Measurements from ENCODE around the gene BABAM1. TPM values are rescaled to one million over a fixed set of nuclear protein-coding genes. Genes with fewer than 3 reads are reported as not detected.
A peak's percentile ranks its signal among the peaks of the same experiment; 100 is the strongest.

Gene BABAM1
- polyA plus RNA-seq, 3 donors: 76.9 to 106 (median 90.3) TPM

DNA sequence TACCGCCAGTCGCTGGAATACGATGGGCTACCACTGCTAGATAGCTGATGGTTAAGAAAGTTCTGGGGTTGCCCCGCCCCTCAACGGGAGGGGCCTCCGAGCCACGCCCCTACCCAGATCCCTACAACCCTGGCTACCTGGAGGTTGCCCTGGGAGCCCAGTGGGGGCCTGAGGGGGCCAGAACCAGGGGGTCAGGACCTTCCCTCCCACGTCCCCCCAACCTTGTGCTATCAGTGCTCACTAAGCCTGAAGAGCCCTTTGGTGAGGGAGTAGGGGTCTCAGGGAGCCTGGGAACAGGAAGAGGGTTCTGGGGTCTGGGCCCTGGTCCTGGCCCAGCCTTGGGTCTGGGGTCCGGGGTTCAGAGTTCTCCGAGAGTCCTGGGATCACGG, 32.3 kb upstream of the BABAM1 start:
- 4% methylated on average over 3 of the region's 11 CpGs for WGBS (ENCODE audit: insufficient coverage)
- peaks cover 15% of the 10 kb centered on the region for H4K20me1 ChIP-seq (ENCODE audit: insufficient read depth, low read length)
- H3K36me3 Mint-ChIP-seq: peaks cover 15 to 37% of the 10 kb centered on the region in 2 donors
- H3K4me3 Mint-ChIP-seq: peak overlapping the region; percentile 74 to 79
- peaks cover 0 to 4% (median 1%) of the 10 kb centered on the region in 3 donors for H3K27me3 Mint-ChIP-seq (ENCODE audit: low read depth in 3 of 3)
- peak overlapping the region; percentile 58 for H3K9ac ChIP-seq (ENCODE audit: insufficient read depth, low read length, poor library complexity, severe bottlenecking)
- H3K9me3 ChIP-seq (replicated peaks in 1 of 2; ENCODE audit: control insufficient read depth in 1 of 2, insufficient read depth in 1 of 2, low read length in 2 of 2): no peaks in the 10 kb centered on the region
- H3K27ac ChIP-seq (ENCODE audit: low read depth in 1 of 2, low read length in 2 of 2): no peak overlapping the region
- peaks cover 14% of the 10 kb centered on the region for H3K4me1 Mint-ChIP-seq
- peak overlapping the region; percentile 47 to 81 (median 55) for H3K4me3 ChIP-seq (replicated peaks in 1 of 3; ENCODE audit: low read depth in 2 of 3, low read length in 3 of 3)
- no peak overlapping the region for H3K27ac Mint-ChIP-seq
- peaks cover 8% of the 10 kb centered on the region for H3K79me2 ChIP-seq (ENCODE audit: insufficient read depth, low read length)
- H3K36me3 ChIP-seq (replicated peaks in 1 of 2; ENCODE audit: control insufficient read depth in 1 of 2, insufficient read depth in 2 of 2, low read length in 2 of 2): peaks cover 3 to 30% of the 10 kb centered on the region in 2 donors
- no peaks in the 10 kb centered on the region for H3K27me3 ChIP-seq (ENCODE audit: control insufficient read depth in 2 of 2, insufficient read depth in 2 of 2, low read length in 2 of 2)
- peak overlapping the region; percentile 99 for H3K4me2 ChIP-seq (replicated peaks; ENCODE audit: extremely low read depth, low read length, poor library complexity, severe bottlenecking)
- DNase-seq: peak in 1 of 3 donors; percentile 43
- peak overlapping the region; percentile 82 for H2AFZ ChIP-seq (ENCODE audit: insufficient read depth, low read depth, low read length, poor library complexity, severe bottlenecking)
- peaks cover 14 to 24% of the 10 kb centered on the region in 2 donors for H3K4me1 ChIP-seq (ENCODE audit: control insufficient read depth in 1 of 2, insufficient read depth in 2 of 2, low read length in 2 of 2)
- no peak for TF ChIP-seq CTCF (IDR thresholded peaks at IDR 0.05)
- intact Hi-C loops (cut with micrococcal nuclease): loop anchor here in 1 of 2 donors (5.0 kb wide), 1 partner anchor 33 kb away; no protein-coding TSS in a partner anchor
- peaks cover 0 to 1% (median 0%) of the 10 kb centered on the region in 7 donors for H3K9me3 Mint-ChIP-seq

- H2AFZ ChIP-seq (ENCODE audit: insufficient read depth, low read depth, low read length, poor library complexity, severe bottlenecking): peak overlapping the region; percentile 82
- H3K27ac ChIP-seq (ENCODE audit: low read depth in 1 of 2, low read length in 2 of 2): no peak overlapping the region
- peaks cover 0 to 4% (median 1%) of the 10 kb centered on the region in 3 donors for H3K27me3 Mint-ChIP-seq (ENCODE audit: low read depth in 3 of 3)
- peaks cover 14 to 24% of the 10 kb centered on the region in 2 donors for H3K4me1 ChIP-seq (ENCODE audit: control insufficient read depth in 1 of 2, insufficient read depth in 2 of 2, low read length in 2 of 2)
- H3K4me1 Mint-ChIP-seq: peaks cover 14% of the 10 kb centered on the region
- peaks cover 8% of the 10 kb centered on the region for H3K79me2 ChIP-seq (ENCODE audit: insufficient read depth, low read length)
- H3K27me3 ChIP-seq (ENCODE audit: control insufficient read depth in 2 of 2, insufficient read depth in 2 of 2, low read length in 2 of 2): no peaks in the 10 kb centered on the region
- H3K9me3 Mint-ChIP-seq: peaks cover 0 to 1% (median 0%) of the 10 kb centered on the region in 7 donors
- H3K27ac Mint-ChIP-seq: no peak overlapping the region
- peak overlapping the region; percentile 58 for H3K9ac ChIP-seq (ENCODE audit: insufficient read depth, low read length, poor library complexity, severe bottlenecking)
- DNase-seq: peak; percentile 71 to 77 (median 75)
- peaks cover 0 to 24% of the 10 kb centered on the region in 2 donors for H3K36me3 ChIP-seq (replicated peaks in 1 of 2; ENCODE audit: control insufficient read depth in 1 of 2, insufficient read depth in 2 of 2, low read length in 2 of 2)
- TF ChIP-seq CTCF (IDR thresholded peaks at IDR 0.05): peak; percentile 55
- H3K4me2 ChIP-seq (replicated peaks; ENCODE audit: extremely low read depth, low read length, poor library complexity, severe bottlenecking): peak overlapping the region; percentile 99
- peak overlapping the region; percentile 47 to 81 (median 55) for H3K4me3 ChIP-seq (replicated peaks in 1 of 3; ENCODE audit: low read depth in 2 of 3, low read length in 3 of 3)
- H4K20me1 ChIP-seq (ENCODE audit: insufficient read depth, low read length): peaks cover 17% of the 10 kb centered on the region
- H3K36me3 Mint-ChIP-seq: peaks cover 15 to 31% of the 10 kb centered on the region in 2 donors
- WGBS (ENCODE audit: insufficient coverage): under 1% methylated on average over 72 of the region's 80 CpGs
- H3K4me3 Mint-ChIP-seq: peak overlapping the region; percentile 74 to 79
- intact Hi-C loops (cut with micrococcal nuclease): loop anchor here in 1 of 2 donors (5.0 kb wide), 1 partner anchor 33 kb away; no protein-coding TSS in a partner anchor
- no peaks in the 10 kb centered on the region for H3K9me3 ChIP-seq (replicated peaks in 1 of 2; ENCODE audit: control insufficient read depth in 1 of 2, insufficient read depth in 1 of 2, low read length in 2 of 2)
Measured at GRCh38 chr19:17235300-17235970, 31.8 kb upstream of the BABAM1 start.
